22Rv1 (cell line): ENCODE data around the gene SHC2.

ENCODE experiments used
- ZFX ChIP-seq: fragments of 450-650 bp; IDR thresholded peaks from 2 replicates; pipeline ENCODE4 v1.6.1; 2017; ENCODE audit warnings: antibody characterized with exemption, borderline replicate concordance
- TF ChIP-seq, protein P1 (sequence below): fragments of 450-650 bp; IDR thresholded peaks from 2 replicates; pipeline ENCODE4 v1.5.1; 2017; ENCODE audit warnings: mild to moderate bottlenecking

DNA sequence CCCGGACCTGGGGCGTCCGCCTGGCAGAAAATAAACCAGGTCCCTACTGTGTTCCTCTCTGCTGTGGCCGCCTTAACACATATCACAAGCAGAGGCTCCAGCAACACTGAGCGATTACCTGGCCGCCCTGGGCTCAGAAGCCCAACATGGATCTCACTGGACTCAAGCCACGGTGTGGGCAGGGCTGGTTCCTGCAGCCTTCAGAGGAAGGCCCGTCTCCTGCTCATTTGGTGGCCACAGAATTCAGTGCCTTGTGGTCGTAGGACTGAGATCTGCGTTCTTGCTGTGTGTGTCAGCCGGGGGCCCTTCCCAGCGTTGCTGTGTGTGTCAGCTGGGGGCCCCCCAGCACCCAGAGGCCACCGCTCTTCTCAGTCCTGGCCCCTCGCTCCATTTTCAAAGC, 82.1 kb downstream of the SHC2 start:
- TF ChIP-seq, protein P1, sequence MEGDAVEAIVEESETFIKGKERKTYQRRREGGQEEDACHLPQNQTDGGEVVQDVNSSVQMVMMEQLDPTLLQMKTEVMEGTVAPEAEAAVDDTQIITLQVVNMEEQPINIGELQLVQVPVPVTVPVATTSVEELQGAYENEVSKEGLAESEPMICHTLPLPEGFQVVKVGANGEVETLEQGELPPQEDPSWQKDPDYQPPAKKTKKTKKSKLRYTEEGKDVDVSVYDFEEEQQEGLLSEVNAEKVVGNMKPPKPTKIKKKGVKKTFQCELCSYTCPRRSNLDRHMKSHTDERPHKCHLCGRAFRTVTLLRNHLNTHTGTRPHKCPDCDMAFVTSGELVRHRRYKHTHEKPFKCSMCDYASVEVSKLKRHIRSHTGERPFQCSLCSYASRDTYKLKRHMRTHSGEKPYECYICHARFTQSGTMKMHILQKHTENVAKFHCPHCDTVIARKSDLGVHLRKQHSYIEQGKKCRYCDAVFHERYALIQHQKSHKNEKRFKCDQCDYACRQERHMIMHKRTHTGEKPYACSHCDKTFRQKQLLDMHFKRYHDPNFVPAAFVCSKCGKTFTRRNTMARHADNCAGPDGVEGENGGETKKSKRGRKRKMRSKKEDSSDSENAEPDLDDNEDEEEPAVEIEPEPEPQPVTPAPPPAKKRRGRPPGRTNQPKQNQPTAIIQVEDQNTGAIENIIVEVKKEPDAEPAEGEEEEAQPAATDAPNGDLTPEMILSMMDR: no peak
- no peak for TF ChIP-seq ZFX
